ENCODE measurements around the gene RAP1A.
A peak's percentile ranks its signal among the peaks of the same experiment; 100 is the strongest.

Gene RAP1A

DNA sequence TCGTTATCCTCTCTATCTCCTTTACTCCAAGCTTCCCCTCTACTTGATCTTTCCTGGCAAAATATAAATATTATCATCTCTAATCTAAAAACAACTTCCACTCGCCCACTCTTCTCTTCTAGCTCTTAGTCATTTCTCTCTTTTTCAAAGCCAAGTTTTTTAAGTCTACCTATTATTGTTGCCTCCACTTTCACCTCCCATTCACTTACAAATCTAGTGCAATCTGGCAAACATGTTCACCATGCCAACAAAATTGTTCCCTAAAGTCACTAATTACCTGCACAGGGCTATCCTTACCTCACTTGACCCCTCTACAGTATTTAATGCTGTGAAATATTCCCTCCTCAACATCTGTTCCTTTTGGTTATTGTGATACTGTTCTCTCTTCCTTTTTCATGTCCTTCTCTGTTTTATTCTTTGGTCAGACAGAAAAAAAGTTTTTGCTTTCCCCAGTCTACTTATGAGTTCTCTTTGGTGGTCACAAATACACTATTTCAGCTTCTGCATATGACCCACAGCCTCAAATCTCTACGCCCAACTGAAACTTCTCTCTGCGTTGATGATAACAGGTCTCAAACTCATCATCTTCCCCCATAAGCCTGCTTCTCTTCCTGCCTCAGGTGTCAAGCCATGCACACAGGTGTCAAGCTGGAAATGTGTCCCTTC is 31.9 kb upstream of the RAP1A start:
- TF ChIP-seq, protein P1, sequence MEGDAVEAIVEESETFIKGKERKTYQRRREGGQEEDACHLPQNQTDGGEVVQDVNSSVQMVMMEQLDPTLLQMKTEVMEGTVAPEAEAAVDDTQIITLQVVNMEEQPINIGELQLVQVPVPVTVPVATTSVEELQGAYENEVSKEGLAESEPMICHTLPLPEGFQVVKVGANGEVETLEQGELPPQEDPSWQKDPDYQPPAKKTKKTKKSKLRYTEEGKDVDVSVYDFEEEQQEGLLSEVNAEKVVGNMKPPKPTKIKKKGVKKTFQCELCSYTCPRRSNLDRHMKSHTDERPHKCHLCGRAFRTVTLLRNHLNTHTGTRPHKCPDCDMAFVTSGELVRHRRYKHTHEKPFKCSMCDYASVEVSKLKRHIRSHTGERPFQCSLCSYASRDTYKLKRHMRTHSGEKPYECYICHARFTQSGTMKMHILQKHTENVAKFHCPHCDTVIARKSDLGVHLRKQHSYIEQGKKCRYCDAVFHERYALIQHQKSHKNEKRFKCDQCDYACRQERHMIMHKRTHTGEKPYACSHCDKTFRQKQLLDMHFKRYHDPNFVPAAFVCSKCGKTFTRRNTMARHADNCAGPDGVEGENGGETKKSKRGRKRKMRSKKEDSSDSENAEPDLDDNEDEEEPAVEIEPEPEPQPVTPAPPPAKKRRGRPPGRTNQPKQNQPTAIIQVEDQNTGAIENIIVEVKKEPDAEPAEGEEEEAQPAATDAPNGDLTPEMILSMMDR (IDR thresholded peaks at IDR 0.05; ENCODE audit: borderline replicate concordance, control extremely low read depth, extremely low read depth, insufficient read depth, missing control alignments), result no peak
- peak; percentile 25 for DNase-seq (ENCODE audit: low spot score)
- in situ Hi-C loops (cut with MboI; ENCODE audit: low sequenced_read_pairs, unreplicated experiment), result no loop called here

- TF ChIP-seq, protein P1 (IDR thresholded peaks at IDR 0.05; ENCODE audit: borderline replicate concordance, control extremely low read depth, extremely low read depth, insufficient read depth, missing control alignments), result no peak
- DNase-seq (ENCODE audit: low spot score), result no peak
- in situ Hi-C loops (cut with MboI; ENCODE audit: low sequenced_read_pairs, unreplicated experiment), result no loop called here
Measured at GRCh38 chr1:111591937-111592336, 27.7 kb upstream of the RAP1A start.

- TF ChIP-seq, protein P1 (IDR thresholded peaks at IDR 0.05; ENCODE audit: borderline replicate concordance, control extremely low read depth, extremely low read depth, insufficient read depth, missing control alignments), result no peak
- in situ Hi-C loops (cut with MboI; ENCODE audit: low sequenced_read_pairs, unreplicated experiment), result no loop called here
Measured at GRCh38 chr1:111592389-111593361, 26.9 kb upstream of the RAP1A start.

GRCh38 chr1:111593403-111594305 is 25.9 kb upstream of the RAP1A start:
- DNase-seq (ENCODE audit: low spot score), result no peak
- TF ChIP-seq, protein P1 (IDR thresholded peaks at IDR 0.05; ENCODE audit: borderline replicate concordance, control extremely low read depth, extremely low read depth, insufficient read depth, missing control alignments), result no peak

More at GRCh38 chr1:111592389-111593361, 26.9 kb upstream of the RAP1A start:
- DNase-seq (ENCODE audit: low spot score), result peak; percentile 56

GRCh38 chr1:111594306-111594693 is 25.3 kb upstream of the RAP1A start:
- TF ChIP-seq, protein P1 (IDR thresholded peaks at IDR 0.05; ENCODE audit: borderline replicate concordance, control extremely low read depth, extremely low read depth, insufficient read depth, missing control alignments), result no peak
- DNase-seq (ENCODE audit: low spot score), result no peak
- in situ Hi-C loops (cut with MboI; ENCODE audit: low sequenced_read_pairs, unreplicated experiment), result no loop called here

More at GRCh38 chr1:111593403-111594305, 25.9 kb upstream of the RAP1A start:
- in situ Hi-C loops (cut with MboI; ENCODE audit: low sequenced_read_pairs, unreplicated experiment), result no loop called here

GRCh38 chr1:111595807-111596206 is 23.8 kb upstream of the RAP1A start:
- in situ Hi-C loops (cut with MboI; ENCODE audit: low sequenced_read_pairs, unreplicated experiment), result no loop called here
- no peak for DNase-seq (ENCODE audit: low spot score)
- TF ChIP-seq, protein P1 (IDR thresholded peaks at IDR 0.05; ENCODE audit: borderline replicate concordance, control extremely low read depth, extremely low read depth, insufficient read depth, missing control alignments), result no peak

All from GM13976 (cell line).